Stimulated activated naive CD8-positive, alpha-beta T cell treated with anti-CD3 and anti-CD28 coated beads, Interleukin-15, amount 100 ng/mL, for 72 hours (primary cell): ENCODE data around the gene CLIC6.
"Not testable (repeated sequence)": the region's sequence is repeated elsewhere in the genome, so short reads cannot be mapped to it uniquely, and the experiment has no call there.

Experiments used
- ATAC-seq: fragments of 150-1000 bp; cut with Tn5 transposase; 2 replicates; pipeline ENCODE4 v1.10.0; 2021; ENCODE audit warnings: mild to moderate bottlenecking, moderate library complexity
- DNase-seq, 2 donors: peaks; one replicate each; pipeline ENCODE4 v3.0.0; 2021 to 2022
- H3K27ac Mint-ChIP-seq, 2 donors: one replicate each; pipeline ENCODE4 v1.8.0; 2022; ENCODE audit warnings: mild to moderate bottlenecking in 2 of 2, mixed read lengths in 2 of 2, moderate library complexity in 2 of 2
- H3K27me3 Mint-ChIP-seq: one replicate; pipeline ENCODE4 v1.8.0; 2022; ENCODE audit warnings: mixed read lengths
- H3K4me1 Mint-ChIP-seq: one replicate; pipeline ENCODE4 v1.8.0; 2022; ENCODE audit warnings: mild to moderate bottlenecking, mixed read lengths
- H3K4me3 Mint-ChIP-seq, 2 donors: one replicate each; pipeline ENCODE4 v1.8.0; 2022; ENCODE audit warnings: mild to moderate bottlenecking in 2 of 2, mixed read lengths in 2 of 2, moderate library complexity in 1 of 2
- H3K9me3 Mint-ChIP-seq, 2 donors: one replicate each; pipeline ENCODE4 v1.8.0; 2022; ENCODE audit warnings: mixed read lengths in 2 of 2

CLIC6 gene

DNA sequence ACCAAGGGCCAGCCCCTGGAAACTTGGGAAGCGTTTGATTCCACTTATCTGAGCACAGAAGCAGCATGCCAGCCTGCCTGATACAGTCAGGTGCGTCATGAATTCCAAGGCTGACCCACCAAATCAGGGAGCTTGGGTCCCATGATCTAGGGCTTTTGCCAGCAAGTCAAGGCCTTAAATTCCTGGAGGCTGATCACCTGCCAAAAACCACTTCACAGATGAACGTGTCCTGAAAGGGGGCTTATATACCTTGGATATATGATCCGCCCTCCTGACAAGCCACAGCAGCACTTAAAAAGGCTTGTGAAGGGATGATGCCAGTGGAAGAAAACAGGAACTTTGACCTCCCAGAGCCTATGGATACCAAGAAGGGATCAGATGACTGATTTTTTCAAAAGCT, 24.0 kb upstream of the CLIC6 start:
- no peak overlapping the region for H3K27ac Mint-ChIP-seq
- no peak overlapping the region for H3K4me3 Mint-ChIP-seq
- peaks cover 26% of the 10 kb centered on the region for H3K4me1 Mint-ChIP-seq
- DNase-seq, result no peak
- H3K27me3 Mint-ChIP-seq, result peaks cover 15% of the 10 kb centered on the region
- no peak for ATAC-seq
- no peaks in the 10 kb centered on the region for H3K9me3 Mint-ChIP-seq

DNA sequence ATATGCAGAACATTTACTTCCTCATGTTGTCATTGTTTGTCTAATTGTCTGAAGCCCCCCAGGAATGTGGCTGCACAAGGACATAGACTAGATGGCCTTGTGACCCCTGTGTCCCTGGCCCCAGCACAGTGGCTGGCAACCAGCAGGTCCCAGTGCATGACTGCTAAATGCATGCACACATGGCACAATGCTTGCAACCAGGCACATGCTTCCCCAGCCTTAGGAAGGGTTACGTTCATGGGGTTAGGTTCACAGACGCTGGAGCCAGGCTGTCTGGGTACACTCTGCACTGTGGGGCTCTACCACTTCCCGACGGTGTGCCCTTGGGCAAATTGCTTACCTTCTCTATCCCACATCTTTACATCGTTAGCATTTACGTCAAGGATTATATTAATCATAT, 21.2 kb upstream of the CLIC6 start:
- Mint-ChIP-seq H3K4me1 (peaks cover 8% of the 10 kb centered on the region), H3K9me3 (peaks cover 0 to 5% of the 10 kb centered on the region in 2 donors), H3K27me3 (peaks cover 17% of the 10 kb centered on the region), H3K27ac (no peak overlapping the region), H3K4me3 (no peak overlapping the region)
- ATAC-seq (no peak), DNase-seq (no peak)

DNA sequence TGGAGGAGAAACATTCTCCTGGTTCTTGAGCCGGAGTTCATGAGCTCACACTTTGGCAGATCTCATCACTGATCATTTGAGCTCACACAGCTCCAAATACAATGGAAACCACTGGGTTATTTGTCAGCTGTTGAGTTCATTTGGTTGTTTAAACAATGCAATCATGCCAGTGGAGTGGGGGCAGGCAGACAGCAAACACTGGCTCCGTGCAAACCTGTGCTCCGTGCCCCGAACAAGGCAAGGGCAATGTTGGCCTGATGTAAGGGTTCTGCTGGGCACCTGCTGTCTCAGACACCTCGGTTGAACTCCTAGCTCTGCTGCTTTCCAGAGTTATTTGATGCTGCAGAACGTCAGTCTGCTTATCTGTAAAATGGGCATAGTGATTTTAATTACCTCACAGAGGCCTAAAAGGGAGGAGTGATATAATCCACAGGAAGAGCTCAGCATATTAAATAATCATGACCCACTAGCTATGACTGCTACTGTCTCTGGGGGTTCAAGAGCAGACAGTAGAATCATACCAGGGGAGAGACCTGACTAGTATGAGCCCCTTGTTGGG, 20.0 kb upstream of the CLIC6 start:
- peaks cover 30% of the 10 kb centered on the region for H3K27me3 Mint-ChIP-seq
- peaks cover 0 to 5% of the 10 kb centered on the region in 2 donors for H3K9me3 Mint-ChIP-seq
- no peak for ATAC-seq
- no peak overlapping the region for H3K27ac Mint-ChIP-seq
- DNase-seq, result no peak
- H3K4me3 Mint-ChIP-seq, result no peak overlapping the region
- H3K4me1 Mint-ChIP-seq, result peaks cover 8% of the 10 kb centered on the region

DNA sequence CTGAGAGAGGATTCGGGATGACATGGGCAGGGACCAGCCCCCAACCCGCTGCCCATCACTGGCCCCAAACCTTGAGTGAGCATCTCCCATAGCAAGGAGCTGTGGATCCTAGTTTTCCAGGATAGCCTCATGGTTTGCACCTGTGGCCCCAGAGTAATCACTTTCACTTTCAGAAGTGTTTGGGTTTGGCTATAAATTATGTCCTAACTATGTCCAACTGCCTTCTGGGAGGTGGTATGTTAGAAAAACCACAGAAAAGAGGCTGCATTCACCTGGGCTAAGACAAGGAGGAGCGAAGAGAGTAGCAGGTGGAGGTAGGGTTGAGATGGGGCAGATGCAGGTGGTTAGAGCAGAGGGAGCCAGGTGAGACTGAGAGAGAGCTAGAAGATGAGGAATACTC, 19.4 kb upstream of the CLIC6 start:
- H3K9me3 Mint-ChIP-seq, result peaks cover 0 to 5% of the 10 kb centered on the region in 2 donors
- ATAC-seq (no peak), DNase-seq (no peak)
- H3K4me3 Mint-ChIP-seq, result no peak overlapping the region
- no peak overlapping the region for H3K27ac Mint-ChIP-seq
- peaks cover 35% of the 10 kb centered on the region for H3K27me3 Mint-ChIP-seq
- peaks cover 8% of the 10 kb centered on the region for H3K4me1 Mint-ChIP-seq

DNA sequence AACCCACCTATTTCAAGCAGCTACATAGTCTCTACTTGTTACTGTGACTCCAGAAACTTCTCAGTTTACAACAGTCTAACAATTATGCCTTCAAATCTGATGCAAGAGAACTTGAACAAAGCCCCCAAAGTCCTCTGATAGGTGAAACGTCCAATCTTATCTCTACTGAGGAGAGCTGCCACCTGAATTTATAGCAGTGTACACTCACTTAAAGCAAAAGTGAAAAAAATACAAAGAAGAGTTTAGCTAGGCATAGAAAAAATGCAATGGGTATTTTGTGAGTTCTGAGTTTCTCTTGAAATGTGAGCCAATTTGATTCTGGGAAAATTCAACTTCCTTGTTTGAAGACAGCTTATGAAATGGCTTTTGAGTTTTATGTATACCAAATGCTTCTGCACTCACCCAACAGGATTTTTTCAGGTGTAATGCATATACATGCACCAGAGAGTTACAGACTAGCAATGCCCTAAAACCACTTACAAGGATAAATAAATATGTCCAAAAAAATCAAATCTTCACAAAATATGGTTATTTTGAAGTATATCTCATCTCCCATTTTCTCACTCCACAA, 17.8 kb upstream of the CLIC6 start:
- Mint-ChIP-seq H3K9me3 (peaks cover 0 to 5% of the 10 kb centered on the region in 2 donors), H3K4me1 (peaks cover 8% of the 10 kb centered on the region), H3K27ac (no peak overlapping the region), H3K27me3 (peaks cover 35% of the 10 kb centered on the region), H3K4me3 (no peak overlapping the region)
- no peak for DNase-seq
- ATAC-seq, result no peak

DNA sequence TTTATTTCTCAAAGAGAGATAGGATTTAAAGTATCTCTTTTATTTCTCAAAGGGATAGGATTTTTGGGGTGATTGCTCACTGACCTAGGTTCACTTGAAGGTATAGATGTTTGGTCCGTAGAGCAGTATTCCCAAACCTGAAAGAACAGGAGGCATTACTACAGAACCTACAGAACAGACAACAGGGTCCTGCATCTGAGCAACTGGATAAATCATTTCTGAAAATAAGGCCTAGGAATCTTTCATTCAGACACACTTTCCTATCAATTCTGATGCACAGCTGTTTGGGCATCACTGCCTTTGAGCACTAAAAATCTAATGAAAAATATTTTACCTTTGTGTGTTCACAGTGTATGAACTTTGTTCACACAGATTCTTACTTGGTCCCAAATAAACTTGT, 17.2 kb upstream of the CLIC6 start:
- no peak overlapping the region for H3K27ac Mint-ChIP-seq
- no peak overlapping the region for H3K4me3 Mint-ChIP-seq
- peaks cover 41% of the 10 kb centered on the region for H3K27me3 Mint-ChIP-seq
- ATAC-seq (no peak), DNase-seq (no peak)
- peaks cover 0 to 5% of the 10 kb centered on the region in 2 donors for H3K9me3 Mint-ChIP-seq
- peaks cover 8% of the 10 kb centered on the region for H3K4me1 Mint-ChIP-seq

DNA sequence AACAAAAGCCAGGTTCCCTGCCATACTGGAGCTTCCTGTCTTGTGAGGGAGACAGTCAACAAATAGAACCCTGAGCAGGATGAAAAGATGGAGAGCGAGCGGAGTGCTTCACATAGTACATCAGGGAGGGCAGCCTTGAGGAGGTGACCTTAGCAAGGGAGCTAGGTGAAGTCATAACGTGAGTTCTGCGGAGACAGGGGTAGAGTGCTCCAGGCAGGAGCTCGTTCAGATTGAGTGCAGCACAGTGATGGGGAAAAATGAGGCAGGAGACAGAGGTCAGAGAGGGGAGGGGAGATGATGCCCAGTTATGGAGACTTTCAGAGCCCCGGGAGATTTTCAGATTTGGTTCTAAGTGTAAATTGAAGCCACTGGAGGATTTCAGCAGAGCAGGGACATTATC, 15.3 kb upstream of the CLIC6 start:
- DNase-seq (no peak), ATAC-seq (no peak)
- H3K4me3 Mint-ChIP-seq, result no peak overlapping the region
- peaks cover 8% of the 10 kb centered on the region for H3K4me1 Mint-ChIP-seq
- H3K9me3 Mint-ChIP-seq, result peaks cover 0 to 9% of the 10 kb centered on the region in 2 donors
- no peak overlapping the region for H3K27ac Mint-ChIP-seq
- peaks cover 44% of the 10 kb centered on the region for H3K27me3 Mint-ChIP-seq

DNA sequence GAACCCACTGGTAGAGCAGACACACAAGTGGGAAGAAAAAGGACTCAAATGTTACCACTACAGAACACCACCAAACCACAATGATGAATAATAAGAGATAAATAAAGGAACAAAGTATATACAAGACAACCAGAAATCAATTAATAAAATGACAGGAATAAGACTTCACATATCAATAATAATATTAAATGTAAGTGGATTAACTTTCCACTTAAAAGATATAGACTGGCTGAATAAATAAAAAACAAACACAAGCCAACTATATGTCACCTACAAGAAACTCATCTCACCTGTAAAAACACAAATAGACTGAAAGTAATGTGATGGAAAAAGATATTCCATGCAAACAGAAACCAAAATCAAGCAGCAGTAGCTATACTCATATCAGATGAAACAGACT, 6.9 kb upstream of the CLIC6 start:
- Mint-ChIP-seq H3K9me3 (peaks cover 29 to 35% of the 10 kb centered on the region in 2 donors), H3K4me1 (no peaks in the 10 kb centered on the region), H3K27ac (no peak overlapping the region), H3K27me3 (peaks cover 47% of the 10 kb centered on the region), H3K4me3 (no peak overlapping the region)
- ATAC-seq (no peak), DNase-seq (no peak)

DNA sequence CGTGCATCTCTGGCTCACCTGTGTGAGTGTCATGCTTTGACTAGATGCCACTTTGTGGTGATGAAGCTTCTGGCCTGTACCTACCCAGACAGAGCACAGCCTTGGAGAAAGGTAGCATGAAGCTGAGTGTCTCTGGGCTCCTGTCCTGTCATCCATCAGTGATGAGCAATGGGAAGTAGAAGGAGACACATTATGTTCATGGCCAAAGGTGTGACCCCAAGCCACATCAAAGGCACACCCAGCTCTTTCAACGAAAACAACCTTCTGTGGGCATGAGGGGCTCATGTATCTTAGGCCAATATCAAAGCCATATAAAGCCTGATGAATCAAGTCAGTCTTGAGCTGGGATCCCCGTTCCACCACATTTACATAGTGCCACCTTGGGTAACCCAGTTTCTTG, 1.0 kb upstream of the CLIC6 start:
- Mint-ChIP-seq H3K27me3 (peaks cover 72% of the 10 kb centered on the region), H3K4me3 (no peak overlapping the region), H3K27ac (no peak overlapping the region), H3K4me1 (peaks cover 25% of the 10 kb centered on the region), H3K9me3 (peaks cover 4 to 6% of the 10 kb centered on the region in 2 donors)
- peak in 1 of 2 donors; percentile 13 for DNase-seq
- ATAC-seq, result peak; percentile 33

DNA sequence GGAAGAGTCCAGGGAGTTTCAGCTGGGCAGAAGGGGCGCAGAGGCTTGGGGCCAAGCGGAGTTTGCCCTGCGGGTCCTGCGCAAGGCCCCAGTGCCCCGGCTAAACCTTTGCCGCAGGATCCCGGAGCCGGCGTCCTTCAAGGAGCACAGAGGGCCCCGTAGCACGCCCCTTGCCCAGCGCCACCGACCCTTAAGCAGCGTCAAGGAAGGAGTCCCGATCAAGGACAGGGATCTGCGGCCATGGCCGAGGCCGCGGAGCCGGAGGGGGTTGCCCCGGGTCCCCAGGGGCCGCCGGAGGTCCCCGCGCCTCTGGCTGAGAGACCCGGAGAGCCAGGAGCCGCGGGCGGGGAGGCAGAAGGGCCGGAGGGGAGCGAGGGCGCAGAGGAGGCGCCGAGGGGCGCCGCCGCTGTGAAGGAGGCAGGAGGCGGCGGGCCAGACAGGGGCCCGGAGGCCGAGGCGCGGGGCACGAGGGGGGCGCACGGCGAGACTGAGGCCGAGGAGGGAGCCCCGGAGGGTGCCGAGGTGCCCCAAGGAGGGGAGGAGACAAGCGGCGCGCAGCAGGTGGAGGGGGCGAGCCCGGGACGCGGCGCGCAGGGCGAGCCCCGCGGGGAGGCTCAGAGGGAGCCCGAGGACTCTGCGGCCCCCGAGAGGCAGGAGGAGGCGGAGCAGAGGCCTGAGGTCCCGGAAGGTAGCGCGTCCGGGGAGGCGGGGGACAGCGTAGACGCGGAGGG, 520 bp downstream of the CLIC6 start:
- ATAC-seq, result peak; percentile 85
- H3K27ac Mint-ChIP-seq, result peak overlapping the region; percentile 20 to 83
- H3K4me1 Mint-ChIP-seq, result peaks cover 25% of the 10 kb centered on the region
- peak overlapping the region; percentile 82 to 83 for H3K4me3 Mint-ChIP-seq
- H3K9me3 Mint-ChIP-seq, result no peaks in the 10 kb centered on the region
- peaks cover 82% of the 10 kb centered on the region for H3K27me3 Mint-ChIP-seq
- peak; percentile 47 to 56 for DNase-seq

DNA sequence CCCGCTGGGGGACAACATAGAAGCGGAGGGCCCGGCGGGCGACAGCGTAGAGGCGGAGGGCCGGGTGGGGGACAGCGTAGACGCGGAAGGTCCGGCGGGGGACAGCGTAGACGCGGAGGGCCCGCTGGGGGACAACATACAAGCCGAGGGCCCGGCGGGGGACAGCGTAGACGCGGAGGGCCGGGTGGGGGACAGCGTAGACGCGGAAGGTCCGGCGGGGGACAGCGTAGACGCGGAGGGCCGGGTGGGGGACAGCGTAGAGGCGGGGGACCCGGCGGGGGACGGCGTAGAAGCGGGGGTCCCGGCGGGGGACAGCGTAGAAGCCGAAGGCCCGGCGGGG, 1.1 kb downstream of the CLIC6 start:
- peak overlapping the region in 1 of 2 donors; percentile 83 for H3K27ac Mint-ChIP-seq
- peak; percentile 44 for ATAC-seq
- not testable (repeated sequence) for H3K9me3 Mint-ChIP-seq

DNA sequence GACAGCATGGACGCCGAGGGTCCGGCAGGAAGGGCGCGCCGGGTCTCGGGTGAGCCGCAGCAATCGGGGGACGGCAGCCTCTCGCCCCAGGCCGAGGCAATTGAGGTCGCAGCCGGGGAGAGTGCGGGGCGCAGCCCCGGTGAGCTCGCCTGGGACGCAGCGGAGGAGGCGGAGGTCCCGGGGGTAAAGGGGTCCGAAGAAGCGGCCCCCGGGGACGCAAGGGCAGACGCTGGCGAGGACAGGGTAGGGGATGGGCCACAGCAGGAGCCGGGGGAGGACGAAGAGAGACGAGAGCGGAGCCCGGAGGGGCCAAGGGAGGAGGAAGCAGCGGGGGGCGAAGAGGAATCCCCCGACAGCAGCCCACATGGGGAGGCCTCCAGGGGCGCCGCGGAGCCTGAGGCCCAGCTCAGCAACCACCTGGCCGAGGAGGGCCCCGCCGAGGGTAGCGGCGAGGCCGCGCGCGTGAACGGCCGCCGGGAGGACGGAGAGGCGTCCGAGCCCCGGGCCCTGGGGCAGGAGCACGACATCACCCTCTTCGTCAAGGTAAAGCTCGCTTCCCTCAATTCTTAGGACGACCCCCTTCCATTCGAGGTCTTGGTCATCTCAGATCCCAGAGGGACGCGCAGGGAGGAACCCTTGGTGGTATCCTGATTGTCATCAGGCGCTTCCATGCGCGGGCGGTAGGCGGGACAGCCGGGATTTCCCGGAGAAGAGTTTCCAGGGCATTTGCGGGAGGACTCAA, 1.6 kb downstream of the CLIC6 start:
- H3K27me3 Mint-ChIP-seq, result peaks cover 85% of the 10 kb centered on the region

More for the DNA sequence above, 1.1 kb downstream of the CLIC6 start:
- Mint-ChIP-seq H3K4me1 (peaks cover 25% of the 10 kb centered on the region), H3K4me3 (peak overlapping the region; percentile 82 to 83), H3K27me3 (peaks cover 85% of the 10 kb centered on the region)
- DNase-seq, result not testable (repeated sequence)

DNA sequence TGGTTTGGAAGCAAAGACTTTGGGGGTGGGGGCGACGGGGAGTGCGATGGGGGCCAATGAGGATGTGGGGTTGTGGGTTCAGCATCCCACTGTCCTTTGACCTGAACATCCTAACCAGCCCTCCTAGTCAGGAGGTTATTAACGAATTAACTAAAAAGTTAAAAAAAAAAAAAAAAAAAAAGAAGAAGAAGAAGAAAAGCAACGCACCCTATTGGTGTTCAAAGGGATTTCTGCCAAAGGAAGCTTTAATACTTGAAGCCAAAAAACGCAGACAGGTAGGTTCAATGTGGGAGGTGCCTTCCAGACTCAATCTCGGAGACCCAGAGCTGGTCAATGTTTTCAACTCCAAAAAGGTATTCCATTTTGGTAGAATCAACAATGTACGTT, 2.2 kb downstream of the CLIC6 start:
- peak overlapping the region; percentile 82 to 83 for H3K4me3 Mint-ChIP-seq
- H3K27me3 Mint-ChIP-seq, result peaks cover 85% of the 10 kb centered on the region
- no peaks in the 10 kb centered on the region for H3K9me3 Mint-ChIP-seq
- no peak for DNase-seq
- peaks cover 25% of the 10 kb centered on the region for H3K4me1 Mint-ChIP-seq
- ATAC-seq, result no peak
- no peak overlapping the region for H3K27ac Mint-ChIP-seq

More for the DNA sequence above, 1.6 kb downstream of the CLIC6 start:
- ATAC-seq (peak; percentile 51), DNase-seq (peak; percentile 32 to 41)
- Mint-ChIP-seq H3K9me3 (no peaks in the 10 kb centered on the region), H3K27ac (peak overlapping the region in 1 of 2 donors; percentile 91), H3K4me1 (peaks cover 25% of the 10 kb centered on the region), H3K4me3 (peak overlapping the region; percentile 82 to 83)

DNA sequence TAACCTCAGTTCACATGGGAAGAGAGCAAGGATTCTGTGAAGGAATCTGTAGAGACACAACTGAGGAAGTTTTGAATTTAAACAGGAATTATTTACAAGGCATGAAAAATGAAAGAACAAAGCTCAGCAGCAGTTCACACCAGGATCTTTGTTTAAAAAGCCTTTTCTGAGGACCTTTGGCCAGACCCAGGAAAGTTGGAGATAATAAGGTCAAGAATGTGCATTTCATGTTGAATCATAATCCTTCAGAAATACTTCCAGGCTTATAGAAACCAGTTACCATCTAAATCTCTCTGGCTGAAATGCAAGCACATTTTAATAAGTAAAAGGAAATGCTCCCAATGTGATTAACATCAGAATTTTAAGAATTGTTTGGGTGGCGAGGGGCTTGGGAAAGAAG, 2.7 kb downstream of the CLIC6 start:
- peaks cover 89% of the 10 kb centered on the region for H3K27me3 Mint-ChIP-seq
- peak overlapping the region; percentile 12 to 82 for H3K4me3 Mint-ChIP-seq

DNA sequence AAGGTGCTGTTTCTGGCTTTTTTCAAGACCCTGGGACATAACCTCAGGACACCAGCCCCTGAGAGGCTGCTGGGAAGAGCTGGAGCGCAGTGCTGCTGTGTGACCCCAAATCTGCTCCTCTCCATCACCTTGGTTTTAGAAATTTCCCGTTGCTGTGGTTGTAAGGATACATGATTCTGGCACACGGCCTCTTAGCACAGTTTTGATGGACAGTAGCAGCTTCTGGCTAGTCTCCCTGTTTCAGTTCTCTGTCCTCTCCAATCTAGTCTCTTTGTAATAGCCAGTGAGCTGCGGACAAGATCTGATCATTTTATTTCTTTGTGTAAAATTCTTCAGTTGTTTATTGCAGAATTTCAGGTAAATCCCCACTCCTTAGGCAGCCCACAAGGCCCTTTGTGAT, 3.1 kb downstream of the CLIC6 start:
- ATAC-seq (no peak), DNase-seq (no peak)
- H3K4me1 Mint-ChIP-seq, result peaks cover 25% of the 10 kb centered on the region
- no peak overlapping the region for H3K4me3 Mint-ChIP-seq
- peaks cover 93% of the 10 kb centered on the region for H3K27me3 Mint-ChIP-seq
- H3K27ac Mint-ChIP-seq, result no peak overlapping the region
- no peaks in the 10 kb centered on the region for H3K9me3 Mint-ChIP-seq

More for the DNA sequence above, 2.7 kb downstream of the CLIC6 start:
- no peak for ATAC-seq
- DNase-seq, result no peak
- Mint-ChIP-seq H3K27ac (no peak overlapping the region), H3K9me3 (no peaks in the 10 kb centered on the region), H3K4me1 (peaks cover 25% of the 10 kb centered on the region)

DNA sequence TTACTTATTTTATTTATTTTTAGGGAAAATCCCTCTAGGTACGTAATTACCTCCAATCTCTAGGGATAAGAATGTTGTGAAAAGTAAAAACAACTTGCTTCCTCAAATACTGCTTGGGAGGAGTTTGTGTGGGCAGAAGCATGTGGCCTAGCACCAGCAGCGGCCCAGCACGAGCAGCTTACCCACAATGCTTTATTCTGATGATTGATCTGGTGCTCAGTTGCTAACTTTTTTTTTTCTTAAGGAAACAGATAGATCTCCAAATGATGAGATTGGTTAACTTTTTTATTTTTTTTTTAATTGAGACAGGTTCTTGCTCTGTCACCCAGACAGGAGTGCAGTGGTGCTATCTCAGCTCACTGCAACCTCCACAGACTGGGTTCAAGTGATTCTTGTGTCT, 4.2 kb downstream of the CLIC6 start:
- ATAC-seq (no peak), DNase-seq (no peak)
- H3K9me3 Mint-ChIP-seq, result no peaks in the 10 kb centered on the region
- H3K4me3 Mint-ChIP-seq, result no peak overlapping the region
- H3K27me3 Mint-ChIP-seq, result peaks cover 88% of the 10 kb centered on the region
- H3K27ac Mint-ChIP-seq, result peak overlapping the region in 1 of 2 donors; percentile 12
- peaks cover 25% of the 10 kb centered on the region for H3K4me1 Mint-ChIP-seq
